Stimulated activated CD8-positive, alpha-beta memory T cell treated with anti-CD3 and anti-CD28 coated beads, Interleukin-7, amount 100 ng/mL, for 24 hours (primary cell): ENCODE data around the gene RASGRF1.

ENCODE experiments used
- DNase-seq: peaks from one replicate; pipeline ENCODE4 v3.0.0-alpha.2; 2020; ENCODE audit warnings: low read depth

Gene RASGRF1

DNA sequence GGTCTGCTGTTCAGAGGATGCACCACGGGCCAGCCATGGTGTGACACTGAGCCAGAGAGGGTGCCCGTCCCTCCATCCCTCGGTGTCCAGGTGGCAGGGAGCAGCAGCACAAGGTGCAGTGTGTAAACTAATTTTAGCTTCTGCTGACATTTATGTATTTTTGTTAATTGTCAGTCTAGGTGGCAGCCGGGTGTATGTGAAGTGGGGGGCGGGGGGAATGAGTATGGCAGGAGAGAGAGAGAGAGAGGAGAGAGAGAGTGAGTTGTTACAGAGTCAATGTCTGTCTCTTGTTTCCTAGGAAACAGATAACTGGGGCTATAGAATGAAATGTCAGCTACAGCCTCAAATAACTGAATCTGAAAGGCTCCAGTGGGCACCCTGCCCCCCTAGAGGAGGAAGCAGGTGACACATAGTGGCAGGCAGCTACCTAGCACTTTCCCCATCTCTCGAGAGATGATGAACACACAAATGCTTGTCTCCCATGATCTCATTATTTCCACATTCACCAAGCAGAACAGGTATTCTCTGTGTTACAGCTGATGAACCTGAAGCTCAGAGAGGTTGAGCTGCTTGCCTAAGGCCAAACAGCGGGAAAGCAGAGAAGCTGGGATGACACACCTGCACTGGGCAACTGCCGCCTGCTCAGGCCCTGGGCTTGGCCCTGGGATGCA lies 24.7 kb downstream of the RASGRF1 start:
- DNase-seq: no peak

DNA sequence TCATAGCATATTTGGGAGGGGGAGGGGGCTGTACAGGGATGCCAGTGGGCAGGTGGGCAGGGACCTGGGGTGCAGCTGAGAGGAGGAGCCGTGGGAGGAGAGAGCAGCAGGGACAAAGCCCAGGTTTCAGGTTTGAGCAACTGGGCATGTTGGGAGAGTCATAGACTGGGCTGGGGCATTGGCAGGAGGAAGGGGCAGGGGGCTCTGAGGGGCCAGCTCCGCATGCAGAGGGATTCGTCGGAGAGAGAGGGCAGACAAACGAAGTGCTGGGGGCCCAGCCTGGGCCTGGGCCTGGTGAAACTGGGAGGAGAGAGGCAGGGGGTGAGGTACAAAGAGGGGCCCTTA lies 25.2 kb downstream of the RASGRF1 start:
- no peak for DNase-seq

DNA sequence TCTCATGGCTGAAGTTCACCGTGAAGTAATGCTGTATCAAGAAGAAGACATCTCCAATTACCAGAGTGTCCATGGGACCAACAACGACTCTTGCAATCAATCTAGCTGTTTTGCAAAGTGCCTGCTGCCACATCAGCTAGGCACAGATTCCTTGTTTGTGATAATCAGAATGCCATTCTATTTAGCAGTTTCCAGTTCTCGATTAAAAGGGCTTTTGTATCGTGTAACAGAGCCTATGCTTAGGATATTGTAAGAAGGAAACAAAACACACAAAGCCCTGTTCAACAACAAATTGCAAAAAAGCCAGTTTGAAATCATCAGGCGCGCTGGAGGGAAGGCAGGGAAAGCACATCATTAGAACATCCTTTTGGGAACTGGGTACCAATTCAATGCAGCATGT lies 26.1 kb downstream of the RASGRF1 start:
- no peak for DNase-seq

DNA sequence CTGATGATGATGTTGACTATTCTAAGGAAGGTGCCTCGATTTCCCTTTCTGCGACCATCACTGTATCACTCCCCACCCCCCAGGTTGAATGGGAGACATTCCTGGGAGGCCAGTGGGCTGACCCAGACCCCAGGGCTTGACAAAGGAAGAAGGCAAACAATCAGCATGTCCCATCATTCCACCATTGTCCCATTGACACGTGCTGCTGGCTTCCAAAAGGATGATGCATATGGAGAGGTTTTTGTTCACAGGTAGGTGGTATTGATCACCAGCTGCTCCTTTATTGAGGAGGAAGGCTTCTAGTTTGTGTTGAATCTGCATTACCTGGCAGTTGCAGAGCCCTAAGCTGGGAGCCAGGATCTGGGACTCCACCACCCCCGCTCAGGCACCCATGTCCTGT lies 30.4 kb downstream of the RASGRF1 start:
- DNase-seq: no peak

DNA sequence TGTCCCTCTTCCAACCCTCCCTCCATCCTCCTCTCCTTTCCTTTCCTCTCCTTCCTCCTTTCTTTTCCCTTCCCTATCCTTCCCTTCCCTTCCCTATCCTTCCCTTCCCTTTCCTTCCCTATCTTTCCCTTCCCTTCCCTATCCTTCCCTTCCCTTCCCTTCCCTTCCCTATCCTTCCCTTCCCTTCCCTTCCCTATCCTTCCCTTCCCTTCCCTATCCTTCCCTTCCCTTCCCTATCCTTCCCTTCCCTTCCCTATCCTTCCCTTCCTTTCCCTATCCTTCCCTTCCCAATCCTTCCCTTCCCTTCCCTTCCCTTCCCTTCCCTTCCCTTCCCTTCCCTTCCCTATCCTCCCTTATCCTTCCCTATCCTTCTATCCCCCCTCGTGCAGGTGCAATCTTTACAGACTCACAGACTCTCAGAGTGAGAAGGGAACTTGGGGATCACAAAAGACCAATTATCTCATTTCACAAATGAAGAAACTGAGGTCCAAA lies 31.5 kb downstream of the RASGRF1 start:
- DNase-seq: no peak

DNA sequence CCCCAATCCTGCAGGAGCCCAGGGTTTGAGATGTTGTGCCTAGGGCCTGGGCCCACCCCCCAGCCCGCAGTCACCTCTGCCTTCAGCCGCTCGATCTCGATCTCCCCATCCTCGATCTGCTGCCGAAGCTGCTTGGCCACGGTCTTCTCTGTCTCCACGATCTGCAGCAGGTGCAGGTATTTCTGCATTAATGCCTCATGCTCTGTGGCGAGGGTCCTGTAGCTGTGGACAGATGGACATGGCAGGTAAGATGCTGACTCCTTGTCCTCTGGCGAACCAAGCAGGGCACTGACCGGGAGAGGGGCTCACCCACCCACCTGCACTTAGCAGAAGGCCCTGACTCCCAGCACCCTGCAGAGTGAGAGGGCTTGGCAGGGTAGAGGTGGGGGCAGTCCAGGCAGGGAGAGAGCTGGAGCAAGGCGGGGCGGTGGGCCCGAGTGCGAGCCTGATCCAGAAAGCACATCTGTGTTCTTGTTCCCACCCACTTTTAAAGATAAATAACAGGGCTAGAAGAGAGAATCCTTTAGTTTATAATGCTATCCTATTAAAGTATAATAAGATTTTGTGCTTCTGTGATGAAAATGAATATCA lies 32.2 kb downstream of the RASGRF1 start:
- DNase-seq: no peak

DNA sequence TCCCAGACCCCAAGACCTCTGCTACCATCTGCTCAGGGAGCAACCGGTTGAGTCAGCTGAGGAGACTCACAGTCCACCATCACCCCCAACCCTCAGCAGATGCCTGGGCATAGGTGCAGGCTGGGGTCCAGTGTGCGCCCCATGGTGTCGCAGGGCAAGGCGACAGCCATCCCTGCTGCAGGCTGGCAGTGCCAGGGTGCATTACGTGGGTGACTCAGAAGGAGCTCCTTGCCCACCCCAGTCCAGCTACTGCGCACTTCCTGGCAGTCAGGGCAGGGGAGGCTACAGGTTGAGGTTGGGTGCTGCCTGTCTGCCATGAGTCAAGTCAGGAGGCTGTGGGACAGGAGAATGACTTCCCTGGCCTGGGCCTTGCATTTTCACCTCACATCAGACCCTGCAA lies 33.5 kb downstream of the RASGRF1 start:
- no peak for DNase-seq

DNA sequence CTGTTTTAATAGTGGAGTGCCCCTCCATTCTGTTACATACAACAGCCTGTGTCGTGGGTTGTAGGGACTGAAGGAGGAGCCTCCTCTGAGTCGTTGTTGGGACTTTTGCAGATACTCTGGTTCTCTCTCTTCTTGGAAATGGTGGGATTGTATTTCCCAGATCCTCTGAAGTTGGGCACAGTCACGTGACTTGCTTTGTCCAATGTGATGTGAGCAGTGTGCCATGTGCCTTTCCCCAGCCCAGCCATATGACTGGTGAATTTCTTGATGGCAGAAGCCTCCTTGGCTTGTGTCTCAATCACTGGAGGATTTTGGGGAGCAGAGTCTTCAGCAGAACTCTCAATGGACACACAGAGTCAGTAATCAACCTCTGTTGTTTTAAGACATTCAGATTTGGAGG lies 36.2 kb downstream of the RASGRF1 start:
- no peak for DNase-seq

DNA sequence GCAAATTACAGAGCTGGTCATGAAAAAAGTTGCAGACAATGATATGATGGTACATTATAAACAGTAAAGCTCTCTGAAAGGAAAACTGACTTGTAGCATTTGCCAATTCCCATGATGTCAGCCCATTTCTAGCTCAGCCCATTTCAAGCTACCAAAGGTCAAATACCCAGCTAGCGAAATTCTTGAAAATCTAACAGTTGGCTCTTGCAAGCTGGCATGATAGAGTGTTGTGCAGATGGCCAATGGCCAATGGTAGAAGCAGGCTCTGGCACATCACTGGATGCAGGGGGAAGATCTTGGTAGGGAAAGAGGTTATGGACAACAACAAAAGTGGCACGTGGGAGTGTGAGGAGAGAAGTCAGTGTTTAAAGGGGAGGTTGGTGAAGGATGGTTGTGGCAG lies 36.7 kb downstream of the RASGRF1 start:
- no peak for DNase-seq

DNA sequence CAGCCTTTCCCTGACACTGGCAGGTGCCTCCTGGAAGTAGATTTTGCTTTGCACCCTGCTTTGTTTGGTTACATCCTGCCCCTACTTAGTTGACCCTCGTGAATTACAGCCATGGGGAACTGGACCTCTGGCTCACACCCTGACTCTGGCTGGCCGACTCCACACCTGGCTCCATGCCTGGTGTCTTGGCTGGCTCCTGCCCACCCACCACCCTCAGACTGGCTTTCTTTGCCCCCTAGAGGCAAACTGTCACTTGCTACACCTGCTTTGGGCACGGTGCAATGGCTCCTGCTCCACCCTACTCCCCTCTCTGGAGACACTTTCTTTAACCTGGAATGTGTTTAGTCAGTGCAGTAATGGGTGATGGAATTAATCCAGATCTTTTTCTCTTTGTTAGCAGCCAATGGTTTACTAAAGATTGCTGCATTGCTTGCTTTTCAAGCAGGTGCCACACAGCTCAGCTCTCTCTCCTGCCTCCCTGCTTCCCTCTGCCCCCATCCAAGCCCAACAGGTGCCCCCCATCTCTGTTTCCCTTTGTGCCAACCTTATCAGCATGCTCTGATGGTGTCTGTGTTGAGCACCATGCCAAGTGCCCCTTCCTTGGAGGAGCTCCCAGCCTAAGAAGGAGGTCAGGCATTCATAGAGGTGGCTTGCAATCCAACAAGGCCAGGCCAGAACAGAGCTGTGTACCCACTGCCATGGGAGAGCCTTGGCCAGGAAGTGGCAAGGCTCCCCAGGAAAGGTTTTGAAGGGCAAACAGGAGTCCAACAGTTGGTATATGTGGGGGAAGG lies 38.4 kb downstream of the RASGRF1 start:
- no peak for DNase-seq

DNA sequence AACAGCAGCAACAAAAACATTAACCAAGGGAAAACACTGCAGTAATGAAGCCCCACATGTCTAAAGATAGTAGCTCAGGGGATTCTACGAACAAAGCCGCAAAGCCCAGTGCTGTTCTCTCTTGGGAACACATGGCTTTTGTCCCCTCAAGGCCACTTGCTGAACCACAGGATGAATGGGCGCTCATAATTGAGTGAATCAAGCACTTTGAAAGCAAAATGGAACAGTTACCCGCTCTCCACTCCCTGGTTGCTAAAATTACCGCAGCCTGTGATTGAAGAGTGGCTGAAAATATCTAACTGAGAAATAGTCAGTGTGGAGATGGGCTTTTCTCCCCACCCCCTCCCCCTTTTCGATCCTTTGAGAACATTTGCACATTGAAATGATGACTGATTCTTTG lies 39.6 kb downstream of the RASGRF1 start:
- DNase-seq: no peak

DNA sequence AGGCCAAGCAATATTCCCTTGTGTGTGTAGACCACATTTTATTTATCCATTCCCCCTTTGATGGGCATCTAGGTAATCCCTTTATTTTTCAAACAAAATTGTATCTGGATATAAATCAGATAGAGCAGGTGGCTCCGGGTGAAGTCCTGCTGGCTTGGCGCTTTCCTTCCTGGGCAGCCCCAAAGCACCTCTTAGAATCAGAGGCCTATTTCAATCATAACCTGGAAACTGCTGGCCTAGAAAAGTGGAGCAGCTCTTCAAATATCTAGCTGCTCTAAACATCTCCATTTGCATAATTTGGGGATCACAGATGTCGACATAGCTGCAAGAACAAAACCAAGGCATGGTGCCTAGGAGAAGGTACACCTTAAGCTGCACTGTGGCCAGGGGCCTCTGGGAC lies 40.2 kb downstream of the RASGRF1 start:
- DNase-seq: no peak

DNA sequence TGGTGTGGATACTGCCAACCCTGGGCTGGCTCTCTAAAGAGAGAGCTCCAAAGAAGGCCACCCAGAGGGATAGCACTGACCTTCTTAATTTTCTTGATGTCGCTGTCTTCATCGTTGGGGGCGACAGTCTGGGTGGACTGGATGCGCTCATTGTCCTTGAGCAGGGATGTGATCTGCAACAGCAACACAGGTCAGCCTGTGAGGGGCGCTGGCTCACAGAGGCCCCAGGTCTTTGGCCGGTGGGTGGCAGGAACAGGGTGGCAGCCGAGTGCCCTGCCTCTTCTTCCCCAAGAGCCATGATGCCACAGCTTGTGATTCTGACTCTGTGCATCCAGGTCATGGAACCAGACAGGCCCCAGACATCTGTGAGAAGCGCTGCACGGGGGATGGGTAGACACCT lies 41.2 kb downstream of the RASGRF1 start:
- DNase-seq: no peak

DNA sequence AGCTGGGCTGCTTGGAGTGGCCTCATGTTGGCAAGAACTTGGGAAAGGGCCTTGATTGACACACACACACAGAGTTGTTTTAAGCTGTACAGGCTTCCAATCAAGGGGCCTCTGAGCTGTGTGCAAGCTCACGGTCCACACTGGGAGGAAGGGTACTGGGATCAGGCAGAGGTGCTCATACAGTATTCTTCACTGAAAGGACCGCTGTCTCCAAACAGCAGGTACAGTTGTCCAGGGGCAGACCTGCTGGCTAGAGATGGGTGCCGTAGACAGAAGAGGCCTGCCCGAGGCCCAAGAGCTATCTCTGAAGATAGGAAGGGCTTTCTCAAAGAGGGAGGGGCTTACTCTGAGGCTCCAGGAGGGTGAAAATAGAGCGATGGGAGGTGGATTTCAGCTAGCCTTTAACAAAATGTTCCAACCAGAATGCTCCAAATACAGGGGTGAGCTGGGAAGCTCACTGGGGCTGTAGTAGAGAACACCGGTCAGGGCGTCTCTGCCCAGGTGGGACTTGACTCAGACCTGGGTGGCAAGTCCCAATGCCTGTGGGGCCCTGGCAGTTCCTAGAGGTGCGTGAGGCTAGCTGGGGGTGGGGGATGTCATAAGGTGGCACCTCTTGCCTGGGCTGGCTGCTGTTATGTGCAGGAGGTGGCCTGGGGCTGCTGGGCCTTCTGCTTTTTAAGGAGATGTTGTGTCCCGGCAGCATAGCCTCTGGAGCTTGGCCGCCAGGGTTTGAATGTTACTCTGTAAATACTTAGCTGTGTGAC lies 42.7 kb downstream of the RASGRF1 start:
- DNase-seq: no peak

DNA sequence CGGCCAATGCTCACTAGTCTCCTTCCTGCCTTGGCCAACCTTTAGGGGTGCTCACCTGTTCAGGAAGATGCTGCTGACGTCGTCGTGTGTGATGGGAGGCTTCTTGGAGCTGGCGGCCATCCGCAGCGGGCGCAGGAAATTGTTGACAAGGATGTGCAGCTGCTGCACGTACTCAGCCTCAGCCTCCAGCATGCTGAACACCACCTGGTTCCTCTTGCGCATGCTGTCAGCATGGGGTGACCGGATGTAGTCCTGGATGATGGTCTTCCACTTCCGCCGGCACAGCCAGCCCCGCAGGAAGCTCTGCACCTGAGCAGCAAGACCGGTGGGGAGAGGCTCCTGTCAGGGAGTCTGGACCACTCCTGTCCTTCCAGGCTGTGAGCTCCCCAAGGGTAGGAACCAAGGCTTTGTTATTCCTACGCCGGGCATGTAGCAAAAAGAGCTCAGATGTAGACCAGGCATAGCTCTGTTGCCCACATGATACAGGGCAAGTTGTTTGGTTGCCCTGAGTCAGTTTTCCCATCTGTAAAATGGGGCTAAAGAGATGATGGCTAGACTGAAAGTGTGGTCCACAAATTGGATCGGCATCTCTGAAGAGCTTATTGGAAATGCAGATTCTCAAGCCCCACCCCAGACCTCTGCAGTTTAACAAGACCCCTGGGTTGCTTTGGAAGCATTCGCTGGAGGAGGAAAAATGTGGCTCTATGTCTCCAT lies 43.7 kb downstream of the RASGRF1 start:
- DNase-seq: no peak

DNA sequence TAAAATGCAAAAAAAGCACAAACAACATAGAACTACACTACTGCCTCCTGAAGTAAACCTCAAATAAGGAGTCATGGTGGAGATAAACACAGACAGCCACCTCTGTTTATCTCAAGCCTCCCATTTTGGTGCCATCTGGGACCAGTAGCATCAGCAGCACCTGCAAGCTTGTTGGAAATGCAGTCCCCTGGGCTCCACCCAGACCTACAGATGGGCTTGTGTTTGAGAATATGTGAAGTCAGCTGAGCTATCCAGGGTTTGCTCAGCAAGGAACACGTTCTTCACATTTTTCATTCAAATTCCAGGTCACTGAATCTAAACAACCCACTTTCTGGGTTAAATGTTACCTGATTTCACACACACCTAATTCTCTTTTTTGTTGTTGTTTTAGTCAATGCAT lies 45.5 kb downstream of the RASGRF1 start:
- no peak for DNase-seq

DNA sequence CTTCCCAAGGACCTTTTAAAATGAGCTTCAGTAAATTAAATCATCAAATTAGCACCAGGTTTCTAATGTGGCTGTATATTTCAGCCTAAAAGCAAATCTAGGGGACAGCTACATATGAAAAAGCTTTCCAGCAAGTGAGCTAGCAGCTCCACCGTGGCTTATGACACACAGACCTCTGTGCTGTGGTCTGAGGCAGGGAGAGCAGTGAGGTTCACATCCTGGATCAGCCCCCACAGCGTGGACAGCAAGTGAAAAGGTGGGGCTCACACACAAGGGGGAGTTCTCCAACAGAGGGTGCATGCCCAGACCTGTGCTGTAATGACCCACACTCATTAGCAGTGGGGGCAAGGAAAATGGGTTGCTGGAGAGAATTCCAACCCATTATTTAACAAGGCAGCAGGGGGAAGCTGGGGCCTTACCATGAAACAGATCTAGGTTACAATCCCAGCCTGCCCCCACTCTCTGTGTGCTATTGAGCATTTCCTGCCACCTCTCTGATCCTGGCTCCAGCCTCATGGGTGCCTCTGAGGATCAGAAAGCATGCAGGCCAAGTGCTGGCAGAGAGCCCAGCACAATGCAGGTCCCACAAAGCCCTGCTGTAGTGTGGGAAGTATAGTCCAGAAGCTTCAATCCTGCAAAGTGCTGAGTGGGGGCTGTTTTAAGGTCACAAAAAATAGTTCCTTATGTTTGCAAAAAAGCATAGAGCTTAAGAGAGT lies 48.2 kb downstream of the RASGRF1 start:
- DNase-seq: no peak

DNA sequence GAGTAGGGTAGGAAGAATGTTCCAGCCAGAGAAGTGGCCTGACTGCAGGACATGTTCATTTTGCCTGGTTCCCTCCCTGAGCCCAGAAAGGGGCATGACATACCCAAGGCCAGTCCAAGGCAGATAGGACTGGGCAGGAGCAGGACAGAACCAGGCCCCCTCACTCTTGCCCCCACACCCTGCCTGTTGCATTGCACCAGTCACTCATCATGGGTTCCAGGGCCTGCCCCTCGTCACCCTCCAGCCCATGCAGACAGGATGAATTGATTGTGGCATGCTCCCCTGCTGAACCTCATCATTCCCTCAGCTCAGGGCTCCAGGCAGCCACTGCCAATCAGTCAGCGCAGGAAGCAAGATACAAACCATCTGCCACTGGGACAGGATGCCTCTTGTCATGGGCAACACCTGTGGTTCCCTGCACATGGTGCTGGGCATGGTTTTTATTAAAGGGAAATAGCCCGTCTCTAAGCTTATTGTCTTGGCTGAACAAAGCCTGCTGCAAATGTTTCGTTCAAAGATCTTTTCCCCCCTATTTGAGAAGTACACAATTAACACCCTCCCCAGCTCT lies 48.9 kb downstream of the RASGRF1 start:
- no peak for DNase-seq

DNA sequence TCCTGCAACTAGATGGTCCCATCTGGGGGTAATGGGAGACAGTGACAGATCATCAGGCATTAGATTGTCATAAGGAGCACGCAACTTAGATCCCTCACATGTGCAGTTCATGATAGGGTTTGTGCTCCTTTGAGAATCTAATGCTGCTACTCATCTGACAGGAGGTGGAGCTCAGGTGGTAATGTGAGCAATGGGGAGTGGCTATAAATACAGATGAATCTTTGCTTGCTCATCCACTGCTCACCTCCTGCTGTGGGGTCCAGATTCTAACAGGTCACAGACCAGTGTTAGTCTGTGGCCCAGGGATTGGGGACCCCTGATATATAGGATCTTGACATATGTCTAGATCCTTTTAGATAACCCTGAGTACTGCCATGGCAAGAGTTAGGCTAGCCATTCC lies 52.7 kb downstream of the RASGRF1 start:
- DNase-seq: no peak

DNA sequence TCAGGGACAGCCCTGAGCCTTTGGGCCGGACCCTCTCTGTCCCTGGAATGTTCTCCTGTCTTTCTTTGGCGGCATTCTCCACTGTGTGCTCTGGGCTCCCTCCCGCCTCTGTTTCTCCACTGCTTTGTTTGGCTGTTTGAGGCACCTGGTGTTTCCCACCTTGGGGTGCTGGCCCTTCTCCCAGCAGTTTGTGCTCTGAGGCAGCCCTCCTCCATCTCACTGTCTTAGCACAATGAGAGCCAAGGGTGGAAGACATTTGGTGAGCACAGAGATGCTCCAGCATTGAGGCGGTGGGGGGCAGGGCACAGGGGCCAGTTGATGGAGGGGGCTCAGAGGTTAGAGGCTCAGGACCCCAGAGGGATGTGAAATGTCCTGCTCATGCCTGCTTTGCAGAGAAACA lies 54.3 kb downstream of the RASGRF1 start:
- no peak for DNase-seq

DNA sequence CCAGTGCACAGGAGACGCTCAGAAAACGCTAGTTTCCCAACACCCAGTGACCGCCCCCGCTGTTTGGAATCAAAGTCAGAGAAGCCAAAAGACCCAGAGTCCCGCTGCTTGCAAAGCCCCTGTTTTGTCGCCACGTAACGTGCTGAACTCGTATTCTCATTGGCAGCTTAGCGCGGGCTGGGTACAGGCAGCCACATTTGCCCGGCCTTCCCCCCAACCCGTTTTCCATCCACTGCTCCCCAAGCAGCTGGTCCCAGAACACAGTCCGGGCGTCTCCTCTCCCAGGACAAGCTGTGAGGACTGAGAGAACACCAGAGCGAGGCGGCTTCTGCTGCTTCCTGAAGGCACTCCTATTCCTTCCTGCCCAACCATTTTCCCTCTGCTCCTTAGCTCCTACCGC lies 54.8 kb downstream of the RASGRF1 start:
- DNase-seq: no peak
